GM06990 (cell line): ENCODE results near the gene PTTG1IP.

Source experiments
- DNase-seq: peaks from one replicate; pipeline ENCODE4 v3.0.0-alpha.2; 2011; ENCODE audit not compliant: insufficient read length; ENCODE audit errors: extremely low read depth
- H3K27me3 ChIP-seq: replicated peaks from 2 replicates; pipeline ENCODE4 v1.6.0; 2011; ENCODE audit warnings: low read length; ENCODE audit not compliant: control insufficient read depth, insufficient read depth
- H3K36me3 ChIP-seq: 2 replicates; pipeline ENCODE4 v1.5.1; 2011; ENCODE audit warnings: low read length; ENCODE audit not compliant: control insufficient read depth, insufficient read depth
- H3K4me3 ChIP-seq: replicated peaks from 2 replicates; pipeline ENCODE4 v1.5.1; 2011; ENCODE audit warnings: low read depth, mild to moderate bottlenecking, control low read depth, low read length
- CTCF ChIP-seq: IDR thresholded peaks from 2 replicates; pipeline ENCODE4 v1.5.1; 2011; ENCODE audit warnings: low read length, control low read depth, mild to moderate bottlenecking, inconsistent platforms; ENCODE audit not compliant: insufficient read depth, poor library complexity, severe bottlenecking

Gene PTTG1IP

GRCh38 chr21:44845418-44846223 is 27.9 kb downstream of the PTTG1IP start:
- peak; percentile 46 for DNase-seq
- Histone ChIP-seq H3K4me3 (peak overlapping the region; percentile 40), H3K27me3 (no peaks in the 10 kb centered on the region; the same call in none of the 2 replicates), H3K36me3 (peaks cover 8% of the 10 kb centered on the region)
- peak; percentile 32 for TF ChIP-seq CTCF

GRCh38 chr21:44844256-44844655 is 29.2 kb downstream of the PTTG1IP start:
- TF ChIP-seq CTCF: no peak
- Histone ChIP-seq H3K27me3 (no peaks in the 10 kb centered on the region; the same call in none of the 2 replicates), H3K4me3 (no peak overlapping the region), H3K36me3 (peaks cover 3% of the 10 kb centered on the region)
- DNase-seq: no peak

GRCh38 chr21:44842721-44843445 is 30.6 kb downstream of the PTTG1IP start:
- H3K4me3 ChIP-seq: no peak overlapping the region
- no peak for TF ChIP-seq CTCF
- no peaks in the 10 kb centered on the region for H3K36me3 ChIP-seq
- no peaks in the 10 kb centered on the region; the same call in none of the 2 replicates for H3K27me3 ChIP-seq
- DNase-seq: no peak

- no peaks in the 10 kb centered on the region for H3K36me3 ChIP-seq
- H3K4me3 ChIP-seq: no peak overlapping the region
- DNase-seq: no peak
- H3K27me3 ChIP-seq: no peaks in the 10 kb centered on the region; the same call in none of the 2 replicates
- TF ChIP-seq CTCF: no peak
Observed at GRCh38 chr21:44842087-44842486, 31.4 kb downstream of the PTTG1IP start.

- H3K27me3 ChIP-seq: no peaks in the 10 kb centered on the region; the same call in none of the 2 replicates
- no peak for TF ChIP-seq CTCF
- H3K4me3 ChIP-seq: no peak overlapping the region
- DNase-seq: no peak
- no peaks in the 10 kb centered on the region for H3K36me3 ChIP-seq
Observed at GRCh38 chr21:44840771-44841170, 32.7 kb downstream of the PTTG1IP start.
